Fibroblast of mammary gland (primary cell): ENCODE measurements around the gene TAF6L.
A peak's percentile ranks its signal among the peaks of the same experiment; 100 is the strongest.
"Not testable (repeated sequence)": the region's sequence is repeated elsewhere in the genome, so short reads cannot be mapped to it uniquely, and the experiment has no call there.

Source experiments
- DNase-seq: peaks from one replicate; pipeline ENCODE4 v3.0.0-alpha.2; 2010; ENCODE audit warnings: low read depth
- H3K4me3 ChIP-seq: 2 replicates; pipeline ENCODE4 v1.5.1; 2011; ENCODE audit warnings: low read depth, mild to moderate bottlenecking, low read length, moderate library complexity; ENCODE audit not compliant: control insufficient read depth
- CTCF ChIP-seq: conservative IDR thresholded peaks from 2 replicates; pipeline ENCODE4 v1.5.1; 2011; ENCODE audit warnings: low read depth, low read length, inconsistent platforms; ENCODE audit not compliant: control insufficient read depth, insufficient read depth

Gene TAF6L

GRCh38 chr11:62727165-62727871, 43.9 kb upstream of the TAF6L start, which contains the start of gene HNRNPUL2:
Gene HNRNPUL2 (minus strand): TSS chr11:62727457. CDS start chr11:62727156, 301 bp downstream.
- peak; percentile 99 for DNase-seq
- peak within 1 kb of the TSS; percentile 98 for H3K4me3 ChIP-seq
- TF ChIP-seq CTCF = no peak

DNA sequence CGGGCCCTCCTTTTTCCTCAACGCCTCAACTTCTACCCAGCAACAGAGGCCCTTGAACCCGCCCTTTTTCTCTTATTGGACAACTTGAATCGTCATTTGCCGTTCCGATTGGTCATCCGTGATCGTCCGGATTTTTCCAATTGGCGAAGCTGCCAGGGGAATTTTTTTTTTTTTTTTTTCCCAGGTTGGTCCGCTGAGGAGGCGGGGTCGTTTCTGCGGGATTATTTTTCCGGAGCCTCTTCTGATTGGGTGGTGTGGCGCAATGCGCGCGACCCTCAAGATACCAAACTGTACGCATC, 43.4 kb upstream of the TAF6L start:
- peak overlapping the region; percentile 98 for H3K4me3 ChIP-seq
- peak; percentile 98 for DNase-seq
- no peak for TF ChIP-seq CTCF

GRCh38 chr11:62728171-62728988, 42.8 kb upstream of the TAF6L start, which contains the start of gene TTC9C:
Gene TTC9C (plus strand): TSS chr11:62728486. CDS start chr11:62728849, 363 bp downstream.
- DNase-seq = peak; percentile 87
- no peak for TF ChIP-seq CTCF
- H3K4me3 ChIP-seq = peak within 1 kb of the TSS; percentile 98

GRCh38 chr11:62730076-62730475, 41.1 kb upstream of the TAF6L start:
- not testable (repeated sequence) for DNase-seq
- peak overlapping the region; percentile 98 for H3K4me3 ChIP-seq

DNA sequence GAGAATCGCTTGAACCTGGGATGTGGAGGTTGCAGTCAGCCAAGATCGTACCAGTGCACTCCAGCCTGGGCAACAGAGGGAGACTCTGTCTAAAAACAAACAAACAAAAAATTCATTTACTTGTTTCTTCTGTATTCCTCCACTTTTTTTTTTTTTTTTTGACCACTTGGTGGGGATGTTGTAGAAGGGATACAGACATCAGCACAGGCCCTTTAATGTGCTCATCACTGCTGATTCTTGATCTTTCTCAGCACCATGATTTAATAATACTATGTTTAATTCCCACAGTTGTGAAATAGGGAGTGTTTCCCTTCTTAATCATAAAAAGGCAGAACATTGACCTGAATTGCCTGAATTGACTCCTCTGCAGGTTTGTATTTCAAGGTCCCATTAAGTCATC, 38.4 kb upstream of the TAF6L start:
- TF ChIP-seq CTCF = peak; percentile 31
- no peak overlapping the region for H3K4me3 ChIP-seq
- peak; percentile 72 for DNase-seq

DNA sequence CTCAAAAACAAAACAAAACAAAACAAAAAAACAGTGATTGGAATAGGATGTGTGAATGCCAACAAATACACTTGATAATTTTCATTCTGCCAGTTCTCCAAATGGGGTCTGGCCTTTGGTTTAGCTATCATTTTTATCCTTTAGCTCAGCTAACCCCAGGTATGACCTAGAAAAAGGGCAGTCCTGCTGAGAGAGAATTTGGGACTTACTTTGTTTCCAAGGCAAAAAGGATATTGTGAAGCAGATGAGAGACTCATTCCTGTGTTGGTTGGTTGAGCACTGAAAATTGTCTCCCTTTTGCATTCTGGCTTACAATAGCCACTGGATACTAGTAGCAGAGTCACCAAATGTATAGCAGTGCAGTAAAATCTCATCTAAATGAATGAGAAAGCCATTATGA, 34.0 kb upstream of the TAF6L start:
- no peak for DNase-seq
- no peak overlapping the region for H3K4me3 ChIP-seq
- no peak for TF ChIP-seq CTCF

DNA sequence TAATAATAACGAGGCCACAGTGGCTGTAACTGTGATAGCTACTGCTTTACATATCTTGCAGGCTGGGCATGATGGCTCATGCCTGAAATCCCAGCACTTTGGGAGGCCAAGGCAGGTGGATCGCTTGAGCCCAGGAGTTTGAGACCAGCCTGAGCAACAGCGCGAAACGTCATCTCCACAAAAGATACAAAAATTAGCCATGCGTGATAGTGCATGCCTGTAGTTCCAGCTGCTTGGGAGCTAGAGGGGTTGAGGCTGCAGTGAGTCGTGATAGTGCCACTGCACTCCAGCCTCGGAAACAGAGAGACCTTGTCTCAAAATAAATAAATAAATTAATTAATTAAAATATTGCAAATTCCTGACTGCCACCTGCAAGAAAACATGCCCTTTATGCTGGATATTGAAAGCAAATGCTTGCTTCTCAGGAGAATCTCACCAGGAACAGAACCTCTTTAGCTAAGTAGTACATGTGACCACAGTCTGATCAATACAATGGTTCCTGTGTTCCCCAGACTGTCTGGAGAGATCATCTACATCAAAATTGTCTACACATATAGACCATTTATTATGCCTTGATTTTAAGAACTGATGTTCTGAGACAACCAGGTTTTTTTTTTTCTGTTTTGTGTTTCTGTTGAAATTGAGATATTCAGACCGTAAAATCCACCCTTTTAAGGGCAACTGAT, 23.6 kb upstream of the TAF6L start:
- no peak for DNase-seq
- no peak for TF ChIP-seq CTCF
- no peak overlapping the region for H3K4me3 ChIP-seq

GRCh38 chr11:62749931-62750330, 21.3 kb upstream of the TAF6L start:
- DNase-seq, H3K4me3 ChIP-seq: not testable (repeated sequence)
